HCT116 (cell line): Measurements from ENCODE around the gene YIPF2. TPM values are rescaled to one million over a fixed set of nuclear protein-coding genes. Genes with fewer than 3 reads are reported as not detected.

Source experiments
- ATAC-seq: fragments of 200-7000 bp; cut with Tn5 transposase; 2 replicates; pipeline ENCODE4 v1.9.1; 2020; ENCODE audit warnings: mild to moderate bottlenecking, moderate library complexity
- BruUV-seq: library from RNA; stranded (reverse); fragments of 400-500 nt; replicated peaks from 2 replicates; lab custom pipeline; 2021; lab: Mats Ljungman, UMichigan
- CTCF ChIA-PET: fragments of 300-600 bp; sonication (Branson Sonifier 250); formaldehyde crosslinking; loops from one replicate; lab custom pipeline; 2021; ENCODE audit warnings: antibody characterized with exemption; lab: Charles Lee
- POLR2A ChIA-PET: fragments of 300-600, 350-600 bp; sonication (Branson Sonifier 250); formaldehyde crosslinking; loops from one replicate; lab custom pipeline; 2021; ENCODE audit warnings: antibody characterized with exemption; lab: Charles Lee
- RAD21 ChIA-PET, 2 experiments: fragments of 300-600 bp; sonication (Branson Sonifier 250); formaldehyde crosslinking; loops; one replicate each; lab custom pipeline; 2023; ENCODE audit warnings: low total read pairs in 2 of 2; ENCODE audit not compliant: uncharacterized antibody in 2 of 2, unreplicated experiment in 2 of 2, low non-redundant PET in 1 of 2; lab: Charles Lee
- DNase-seq: peaks from one replicate; pipeline ENCODE4 v3.0.0-alpha.2; 2010; ENCODE audit warnings: low read depth, low spot score
- H2AFZ ChIP-seq: fragments of 200-600 bp; shearing (Covaris generic), sonication (generic); 2 replicates; pipeline ENCODE4 v1.6.1; 2017; ENCODE audit warnings: low read depth, mixed run types, mixed read lengths, antibody characterized with exemption, low read length; ENCODE audit not compliant: poor library complexity, severe bottlenecking
- H3K27ac ChIP-seq: 2 replicates; pipeline ENCODE4 v1.5.1; 2012; ENCODE audit warnings: low read depth, low read length
- H3K27me3 ChIP-seq: fragments of 200-600 bp; sonication (generic); 2 replicates; pipeline ENCODE4 v1.6.1; 2016; ENCODE audit warnings: mixed run types, low read length, mixed read lengths; ENCODE audit not compliant: insufficient read depth
- H3K36me3 ChIP-seq, 2 experiments: fragments of 200-500 bp in 1 of 2; fragments of 200-600 bp in 1 of 2; sonication (Bioruptor generic) in 1 of 2; sonication (generic) in 1 of 2; 2 replicates each; pipeline versions ENCODE4 v1.5.1 to v1.6.1; 2014 to 2016; ENCODE audit warnings: low read length in 2 of 2, inconsistent platforms in 1 of 2, mixed read lengths in 1 of 2, mixed run types in 1 of 2; ENCODE audit not compliant: insufficient read depth in 2 of 2, control insufficient read depth in 1 of 2
- H3K4me1 ChIP-seq, 2 experiments: fragments of 200-600 bp in 1 of 2; sonication (generic) in 1 of 2; 2 replicates each; pipeline versions ENCODE4 v1.5.1 to v1.6.1; 2012 to 2017; ENCODE audit warnings: low read length in 2 of 2, inconsistent platforms in 1 of 2, mild to moderate bottlenecking in 1 of 2, mixed read lengths in 1 of 2, mixed run types in 1 of 2, moderate library complexity in 1 of 2; ENCODE audit not compliant: insufficient read depth in 2 of 2, control insufficient read depth in 1 of 2
- H3K4me2 ChIP-seq: fragments of 200-600 bp; sonication (generic); 2 replicates; pipeline ENCODE4 v1.6.1; 2017; ENCODE audit warnings: mixed run types, low read length, mixed read lengths
- H3K4me3 ChIP-seq, 2 experiments: fragments of 200-600 bp in 1 of 2; sonication (generic) in 1 of 2; replicated peaks in 1 of 2; 2 replicates each; pipeline ENCODE4 v1.5.1; 2011 to 2016; ENCODE audit warnings: low read length in 2 of 2, control low read depth in 1 of 2, low read depth in 1 of 2, mild to moderate bottlenecking in 1 of 2, mixed read lengths in 1 of 2, mixed run types in 1 of 2
- H3K79me2 ChIP-seq: fragments of 200-600 bp; sonication (generic); 2 replicates; pipeline ENCODE4 v1.6.1; 2017; ENCODE audit warnings: mild to moderate bottlenecking, mixed run types, low read length, moderate library complexity, mixed read lengths; ENCODE audit not compliant: insufficient read depth
- H3K9ac ChIP-seq: fragments of 200-600 bp; sonication (generic); 2 replicates; pipeline ENCODE4 v1.6.1; 2016; ENCODE audit warnings: low read length, mixed read lengths
- H3K9me2 ChIP-seq: fragments of 200-600 bp; sonication (generic), shearing (Covaris generic); 2 replicates; pipeline ENCODE4 v1.6.1; 2017; ENCODE audit warnings: mixed run types, mild to moderate bottlenecking, moderate library complexity; ENCODE audit not compliant: insufficient read depth
- H3K9me3 ChIP-seq, 2 experiments: fragments of 200-500 bp in 1 of 2; fragments of 200-600 bp in 1 of 2; sonication (Bioruptor generic) in 1 of 2; sonication (generic) in 1 of 2; 2 replicates each; pipeline ENCODE4 v1.6.1; 2014 to 2017; ENCODE audit warnings: low read length in 2 of 2, mixed read lengths in 2 of 2, inconsistent platforms in 1 of 2, low read depth in 1 of 2, mild to moderate bottlenecking in 1 of 2, mixed run types in 1 of 2, moderate library complexity in 1 of 2; ENCODE audit not compliant: control insufficient read depth in 1 of 2, insufficient read depth in 1 of 2
- H4K20me1 ChIP-seq: fragments of 200-600 bp; sonication (generic), shearing (Covaris generic); 2 replicates; pipeline ENCODE4 v1.6.1; 2017; ENCODE audit warnings: mixed run types, mild to moderate bottlenecking, moderate library complexity; ENCODE audit not compliant: insufficient read depth
- EZH2phosphoT487 ChIP-seq: fragments of 200-600 bp; IDR thresholded peaks from 2 replicates; pipeline ENCODE4 v1.6.1; 2018; ENCODE audit warnings: antibody characterized with exemption, borderline replicate concordance
- POLR2A ChIP-seq: IDR thresholded peaks from 2 replicates; pipeline ENCODE4 v1.7.0; 2011; ENCODE audit warnings: borderline replicate concordance; ENCODE audit not compliant: insufficient read depth, insufficient read length; ENCODE audit errors: extremely low read depth
- POLR2AphosphoS5 ChIP-seq: IDR thresholded peaks from 2 replicates; pipeline ENCODE4 v1.6.1; 2011; ENCODE audit warnings: mild to moderate bottlenecking, low read depth, low read length, moderate library complexity
- RAD21 ChIP-seq: IDR thresholded peaks from 2 replicates; pipeline ENCODE4 v1.6.1; 2012; ENCODE audit warnings: low read depth, mild to moderate bottlenecking
- SP1 ChIP-seq: IDR thresholded peaks from 2 replicates; pipeline ENCODE4 v1.6.1; 2012; ENCODE audit warnings: low read depth
- ZFX ChIP-seq: fragments of 450-650 bp; IDR thresholded peaks from 2 replicates; pipeline ENCODE4 v1.6.1; 2017
- ZNF274 ChIP-seq: fragments of 200-500 bp; sonication (Bioruptor generic); IDR thresholded peaks from 2 replicates; pipeline ENCODE4 v1.6.1; 2014; ENCODE audit warnings: mild to moderate bottlenecking, low read depth, low read length, inconsistent platforms
- intact Hi-C: fragments of 100-400 bp; cut with micrococcal nuclease; formaldehyde crosslinking; loops from 2 replicates; pipeline ENCODE4 v1.10.0; 2022
- total RNA-seq: library from RNA; stranded (reverse); gene quantifications from one replicate; pipeline ENCODE4 v1.2.1, GENCODE V29; 2021; ENCODE audit not compliant: unreplicated experiment
- TF ChIP-seq, protein P1 (sequence below), 3 experiments: fragments of 200-600 bp in 1 of 3; sonication (generic) in 1 of 3; IDR thresholded peaks in 2 of 3; conservative IDR thresholded peaks in 1 of 3; 2 replicates each; pipeline ENCODE4 v1.5.1; 2012 to 2017; ENCODE audit warnings: low read depth in 2 of 3, low read length in 2 of 3, antibody characterized with exemption in 1 of 3, borderline replicate concordance in 1 of 3, control low read depth in 1 of 3, mild to moderate bottlenecking in 1 of 3, mixed read lengths in 1 of 3, mixed run types in 1 of 3, moderate library complexity in 1 of 3; ENCODE audit not compliant: insufficient read depth in 1 of 3
- TF ChIP-seq, protein P2 (sequence below): IDR thresholded peaks from 2 replicates; pipeline ENCODE4 v1.6.1; 2011; ENCODE audit warnings: mild to moderate bottlenecking, low read length, moderate library complexity; ENCODE audit not compliant: insufficient replicate concordance; ENCODE audit errors: extremely low read depth
- TF ChIP-seq, protein P3 (sequence below): IDR thresholded peaks from 2 replicates; pipeline ENCODE4 v1.6.1; 2012; ENCODE audit warnings: low read depth

Gene YIPF2
- total RNA-seq, 1 experiment from 2014 or later: 44.7 TPM

DNA sequence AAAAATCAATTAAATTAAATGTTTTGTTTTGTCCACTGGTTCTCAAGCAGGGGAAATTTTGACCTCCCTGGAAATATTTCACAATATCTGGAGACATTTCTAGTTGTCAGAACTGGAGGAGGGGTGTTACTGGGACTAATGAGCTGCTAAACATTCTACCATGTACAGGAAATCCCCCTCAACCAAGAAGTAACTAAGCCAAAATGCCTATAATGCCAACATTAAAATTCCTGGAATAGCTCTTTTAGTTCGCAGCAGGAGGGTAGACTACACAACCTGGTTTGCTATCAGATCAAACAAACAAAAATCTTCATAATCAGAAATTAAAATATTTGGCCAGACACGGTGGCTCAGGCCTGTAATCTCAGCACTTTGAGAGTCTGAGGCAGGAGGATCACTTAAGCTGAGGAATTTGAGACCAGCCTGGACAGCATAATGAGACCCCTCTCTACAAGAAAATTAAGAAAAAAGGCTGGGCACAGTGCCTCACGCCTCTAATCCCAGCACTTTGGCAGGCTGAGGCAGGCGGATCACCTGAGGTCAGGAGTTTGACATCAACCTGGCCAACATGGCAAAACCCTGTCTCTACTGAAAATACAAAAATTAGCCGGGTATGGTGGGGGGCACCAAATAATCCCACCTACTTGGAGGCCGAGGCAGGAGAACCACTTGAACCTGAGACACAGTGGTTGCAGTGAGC lies 18.7 kb upstream of the YIPF2 start:
- Histone ChIP-seq H3K4me2 (no peak overlapping the region), H3K9me2 (no peaks in the 10 kb centered on the region), H3K9ac (no peak overlapping the region), H3K4me1 (peaks cover 3 to 26% of the 10 kb centered on the region in 2 experiments), H4K20me1 (no peaks in the 10 kb centered on the region), H3K9me3 (no peaks in the 10 kb centered on the region), H2AFZ (no peak overlapping the region), H3K27ac (no peak overlapping the region), H3K4me3 (no peak overlapping the region), H3K79me2 (no peaks in the 10 kb centered on the region), H3K36me3 (no peaks in the 10 kb centered on the region), H3K27me3 (no peaks in the 10 kb centered on the region)
- BruUV-seq: no TSS peak
- POLR2A ChIA-PET: interaction anchor here (0.6 kb wide), 1 partner anchor 139 kb away, joined by 3 read pairs; no protein-coding TSS in a partner anchor
- CTCF ChIA-PET: interaction anchor here (0.6 kb wide), 1 partner anchor 12 kb away, joined by 3 read pairs; no protein-coding TSS in a partner anchor
- ATAC-seq: no peak
- DNase-seq: no peak
- intact Hi-C loops: no loop called here
- RAD21 ChIA-PET: no interaction called here
- TF ChIP-seq, protein P1, sequence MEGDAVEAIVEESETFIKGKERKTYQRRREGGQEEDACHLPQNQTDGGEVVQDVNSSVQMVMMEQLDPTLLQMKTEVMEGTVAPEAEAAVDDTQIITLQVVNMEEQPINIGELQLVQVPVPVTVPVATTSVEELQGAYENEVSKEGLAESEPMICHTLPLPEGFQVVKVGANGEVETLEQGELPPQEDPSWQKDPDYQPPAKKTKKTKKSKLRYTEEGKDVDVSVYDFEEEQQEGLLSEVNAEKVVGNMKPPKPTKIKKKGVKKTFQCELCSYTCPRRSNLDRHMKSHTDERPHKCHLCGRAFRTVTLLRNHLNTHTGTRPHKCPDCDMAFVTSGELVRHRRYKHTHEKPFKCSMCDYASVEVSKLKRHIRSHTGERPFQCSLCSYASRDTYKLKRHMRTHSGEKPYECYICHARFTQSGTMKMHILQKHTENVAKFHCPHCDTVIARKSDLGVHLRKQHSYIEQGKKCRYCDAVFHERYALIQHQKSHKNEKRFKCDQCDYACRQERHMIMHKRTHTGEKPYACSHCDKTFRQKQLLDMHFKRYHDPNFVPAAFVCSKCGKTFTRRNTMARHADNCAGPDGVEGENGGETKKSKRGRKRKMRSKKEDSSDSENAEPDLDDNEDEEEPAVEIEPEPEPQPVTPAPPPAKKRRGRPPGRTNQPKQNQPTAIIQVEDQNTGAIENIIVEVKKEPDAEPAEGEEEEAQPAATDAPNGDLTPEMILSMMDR (IDR thresholded peaks at IDR 0.05 in 2 of 3, conservative IDR thresholded peaks at IDR 0.05 in 1 of 3; ENCODE audit: borderline replicate concordance in 1 of 3, insufficient read depth in 1 of 3, low read depth in 2 of 3, low read length in 2 of 3): no peak
- no peak for TF ChIP-seq RAD21
- no peak for TF ChIP-seq EZH2phosphoT487

DNA sequence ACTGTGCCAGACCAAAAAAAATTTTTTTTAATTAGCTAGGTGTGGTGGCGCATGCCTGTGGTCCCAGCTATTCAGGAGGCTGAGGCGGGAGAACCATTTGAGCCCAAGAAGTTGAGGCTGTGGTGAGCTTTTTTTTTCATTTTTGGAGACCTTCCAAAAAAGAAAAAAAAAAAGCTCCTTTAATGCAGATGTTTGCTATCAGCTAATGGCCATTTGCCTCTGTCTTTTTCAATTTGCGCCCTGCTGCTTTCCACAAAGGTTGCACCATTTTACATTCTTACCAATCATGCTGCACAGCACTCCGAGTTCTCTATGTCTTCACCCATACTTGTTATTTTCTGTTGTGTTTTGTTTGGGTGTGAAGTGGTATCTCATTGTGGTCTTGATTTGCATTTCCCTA lies 16.8 kb upstream of the YIPF2 start:
- ChIA-PET CTCF (interaction anchor here (0.6 to 0.7 kb wide), 2 partner anchors 9 to 102 kb away, joined by 4 read pairs; no protein-coding TSS in a partner anchor), POLR2A (no interaction called here), RAD21 (no interaction called here)
- Histone ChIP-seq H3K27me3 (no peaks in the 10 kb centered on the region), H3K4me2 (no peak overlapping the region), H3K9ac (no peak overlapping the region), H2AFZ (no peak overlapping the region), H4K20me1 (no peaks in the 10 kb centered on the region), H3K36me3 (no peaks in the 10 kb centered on the region), H3K4me1 (peaks cover 4 to 35% of the 10 kb centered on the region in 2 experiments), H3K4me3 (no peak overlapping the region), H3K9me2 (no peaks in the 10 kb centered on the region), H3K9me3 (no peaks in the 10 kb centered on the region), H3K27ac (no peak overlapping the region), H3K79me2 (no peaks in the 10 kb centered on the region)
- intact Hi-C loops: no loop called here
- no TSS peak for BruUV-seq
- no peak for DNase-seq
- ATAC-seq: no peak
- TF ChIP-seq RAD21 (no peak), SP1 (no peak), ZFX (no peak), POLR2A (no peak), POLR2AphosphoS5 (no peak), ZNF274 (no peak)
- TF ChIP-seq, protein P2, sequence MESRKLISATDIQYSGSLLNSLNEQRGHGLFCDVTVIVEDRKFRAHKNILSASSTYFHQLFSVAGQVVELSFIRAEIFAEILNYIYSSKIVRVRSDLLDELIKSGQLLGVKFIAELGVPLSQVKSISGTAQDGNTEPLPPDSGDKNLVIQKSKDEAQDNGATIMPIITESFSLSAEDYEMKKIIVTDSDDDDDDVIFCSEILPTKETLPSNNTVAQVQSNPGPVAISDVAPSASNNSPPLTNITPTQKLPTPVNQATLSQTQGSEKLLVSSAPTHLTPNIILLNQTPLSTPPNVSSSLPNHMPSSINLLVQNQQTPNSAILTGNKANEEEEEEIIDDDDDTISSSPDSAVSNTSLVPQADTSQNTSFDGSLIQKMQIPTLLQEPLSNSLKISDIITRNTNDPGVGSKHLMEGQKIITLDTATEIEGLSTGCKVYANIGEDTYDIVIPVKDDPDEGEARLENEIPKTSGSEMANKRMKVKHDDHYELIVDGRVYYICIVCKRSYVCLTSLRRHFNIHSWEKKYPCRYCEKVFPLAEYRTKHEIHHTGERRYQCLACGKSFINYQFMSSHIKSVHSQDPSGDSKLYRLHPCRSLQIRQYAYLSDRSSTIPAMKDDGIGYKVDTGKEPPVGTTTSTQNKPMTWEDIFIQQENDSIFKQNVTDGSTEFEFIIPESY: no peak
- TF ChIP-seq, protein P3, sequence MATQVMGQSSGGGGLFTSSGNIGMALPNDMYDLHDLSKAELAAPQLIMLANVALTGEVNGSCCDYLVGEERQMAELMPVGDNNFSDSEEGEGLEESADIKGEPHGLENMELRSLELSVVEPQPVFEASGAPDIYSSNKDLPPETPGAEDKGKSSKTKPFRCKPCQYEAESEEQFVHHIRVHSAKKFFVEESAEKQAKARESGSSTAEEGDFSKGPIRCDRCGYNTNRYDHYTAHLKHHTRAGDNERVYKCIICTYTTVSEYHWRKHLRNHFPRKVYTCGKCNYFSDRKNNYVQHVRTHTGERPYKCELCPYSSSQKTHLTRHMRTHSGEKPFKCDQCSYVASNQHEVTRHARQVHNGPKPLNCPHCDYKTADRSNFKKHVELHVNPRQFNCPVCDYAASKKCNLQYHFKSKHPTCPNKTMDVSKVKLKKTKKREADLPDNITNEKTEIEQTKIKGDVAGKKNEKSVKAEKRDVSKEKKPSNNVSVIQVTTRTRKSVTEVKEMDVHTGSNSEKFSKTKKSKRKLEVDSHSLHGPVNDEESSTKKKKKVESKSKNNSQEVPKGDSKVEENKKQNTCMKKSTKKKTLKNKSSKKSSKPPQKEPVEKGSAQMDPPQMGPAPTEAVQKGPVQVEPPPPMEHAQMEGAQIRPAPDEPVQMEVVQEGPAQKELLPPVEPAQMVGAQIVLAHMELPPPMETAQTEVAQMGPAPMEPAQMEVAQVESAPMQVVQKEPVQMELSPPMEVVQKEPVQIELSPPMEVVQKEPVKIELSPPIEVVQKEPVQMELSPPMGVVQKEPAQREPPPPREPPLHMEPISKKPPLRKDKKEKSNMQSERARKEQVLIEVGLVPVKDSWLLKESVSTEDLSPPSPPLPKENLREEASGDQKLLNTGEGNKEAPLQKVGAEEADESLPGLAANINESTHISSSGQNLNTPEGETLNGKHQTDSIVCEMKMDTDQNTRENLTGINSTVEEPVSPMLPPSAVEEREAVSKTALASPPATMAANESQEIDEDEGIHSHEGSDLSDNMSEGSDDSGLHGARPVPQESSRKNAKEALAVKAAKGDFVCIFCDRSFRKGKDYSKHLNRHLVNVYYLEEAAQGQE: no peak
